GM12878 (cell line): Measurements from ENCODE around the gene CNNM2. TPM values are rescaled to one million over a fixed set of nuclear protein-coding genes. Genes with fewer than 3 reads are reported as not detected.

Experiments used
- ATAC-seq: fragments of 200-7000 bp; cut with Tn5 transposase; 3 replicates; pipeline ENCODE4 v1.9.1; 2020; ENCODE audit warnings: mild to moderate bottlenecking, moderate library complexity
- BruUV-seq: library from RNA; stranded (reverse); fragments of 400-500 nt; replicated peaks from 2 replicates; lab custom pipeline; 2021; lab: Mats Ljungman, UMichigan
- CTCF ChIA-PET: fragments of 300-600 bp; sonication (Branson Sonifier 250); formaldehyde crosslinking; extraction: SDS; loops from one replicate; lab custom pipeline; 2021; ENCODE audit warnings: inconsistent platforms; lab: Yijun Ruan, JAX
- POLR2A ChIA-PET: fragments of 350-600 bp; formaldehyde crosslinking; extraction: SDS; loops from one replicate; lab custom pipeline; 2021; ENCODE audit warnings: inconsistent platforms; lab: Charles Lee
- RAD21 ChIA-PET: fragments of 300-600 bp; sonication (Branson Sonifier 250); formaldehyde crosslinking; loops from one replicate; lab custom pipeline; 2023; ENCODE audit warnings: antibody characterized with exemption; ENCODE audit not compliant: unreplicated experiment; lab: Charles Lee
- SMC1A ChIA-PET: fragments of 300-600 bp; sonication (Branson Sonifier 250); formaldehyde crosslinking; loops from one replicate; lab custom pipeline; 2023; ENCODE audit not compliant: unreplicated experiment, uncharacterized antibody; lab: Charles Lee
- DNase-seq: peaks from one replicate; pipeline ENCODE4 v3.0.0-alpha.2; 2011; ENCODE audit warnings: low read depth, low spot score
- FAIRE-seq: peaks from 3 replicates; lab custom pipeline; 2011; peaks lifted over from hg19 to GRCh38; lab: Jason Lieb, UNC
- H2AFZ ChIP-seq: 2 replicates; pipeline ENCODE4 v1.6.0; 2011; ENCODE audit warnings: low read depth, low read length, control low read depth; ENCODE audit not compliant: control insufficient read depth
- H3K27ac ChIP-seq: 2 replicates; pipeline ENCODE4 v1.5.1; 2011; ENCODE audit warnings: control low read depth; ENCODE audit not compliant: control insufficient read depth, insufficient read depth
- H3K27me3 ChIP-seq, 2 experiments: replicated peaks in 1 of 2; 2 replicates each; pipeline versions ENCODE4 v1.6.0 to v1.6.1; 2011; ENCODE audit warnings: low read length in 1 of 2; ENCODE audit not compliant: control insufficient read depth in 2 of 2, insufficient read depth in 2 of 2
- H3K36me3 ChIP-seq, 2 experiments: 2 replicates each; pipeline ENCODE4 v1.5.1; 2011; ENCODE audit warnings: low read length in 1 of 2; ENCODE audit not compliant: control insufficient read depth in 2 of 2, insufficient read depth in 2 of 2
- H3K4me1 ChIP-seq: 2 replicates; pipeline ENCODE4 v1.6.1; 2011; ENCODE audit warnings: mild to moderate bottlenecking, low read length, moderate library complexity, mixed read lengths; ENCODE audit not compliant: control insufficient read depth, insufficient read depth
- H3K4me2 ChIP-seq: 2 replicates; pipeline ENCODE4 v1.6.0; 2011; ENCODE audit warnings: control low read depth; ENCODE audit not compliant: control insufficient read depth, insufficient read depth
- H3K4me3 ChIP-seq: fragments of 200-600 bp; sonication (generic); 2 replicates; pipeline ENCODE4 v1.5.1; 2016
- H3K79me2 ChIP-seq: 2 replicates; pipeline ENCODE4 v1.6.0; 2011; ENCODE audit warnings: low read length; ENCODE audit not compliant: control insufficient read depth, insufficient read depth
- H3K9ac ChIP-seq: 2 replicates; pipeline ENCODE4 v1.8.0; 2011; ENCODE audit warnings: low read length, control low read depth, mixed read lengths; ENCODE audit not compliant: control insufficient read depth, insufficient read depth
- H3K9me3 ChIP-seq: replicated peaks from 3 replicates; pipeline ENCODE4 v1.5.1; 2011; ENCODE audit warnings: mild to moderate bottlenecking, low read length; ENCODE audit not compliant: control insufficient read depth, insufficient read depth
- H4K20me1 ChIP-seq: 2 replicates; pipeline ENCODE4 v1.6.0; 2011; ENCODE audit not compliant: control insufficient read depth, insufficient read depth
- ASH2L ChIP-seq: fragments of 300-600, 200-600 bp; sonication (generic); IDR thresholded peaks from 2 replicates; pipeline ENCODE4 v1.6.1; 2017; ENCODE audit warnings: low read depth, mild to moderate bottlenecking, borderline replicate concordance
- BCL3 ChIP-seq: IDR thresholded peaks from 2 replicates; pipeline ENCODE4 v1.6.1; 2011; ENCODE audit warnings: borderline replicate concordance, low read depth, mild to moderate bottlenecking, moderate library complexity, low read length; ENCODE audit not compliant: insufficient read depth, poor library complexity, severe bottlenecking
- CEBPB ChIP-seq, 2 experiments: fragments of 150-350 bp in 1 of 2; IDR thresholded peaks; 2 replicates each; pipeline ENCODE4 v1.6.1; 2012 to 2014; ENCODE audit warnings: low read depth in 2 of 2, low read length in 2 of 2, borderline replicate concordance in 1 of 2, inconsistent platforms in 1 of 2
- GABPA ChIP-seq: IDR thresholded peaks from 2 replicates; pipeline ENCODE4 v1.6.1; 2014; ENCODE audit warnings: antibody characterized with exemption, low read depth, mild to moderate bottlenecking, inconsistent platforms
- HDAC2 ChIP-seq: fragments of 200-600 bp; sonication (generic); IDR thresholded peaks from 2 replicates; pipeline ENCODE4 v1.6.1; 2017
- KDM1A ChIP-seq: fragments of 200-600 bp; sonication (generic); IDR thresholded peaks from 2 replicates; pipeline ENCODE4 v1.6.1; 2016; ENCODE audit warnings: borderline replicate concordance
- MYC ChIP-seq: IDR thresholded peaks from 2 replicates; pipeline ENCODE4 v1.6.1; 2011; ENCODE audit warnings: mild to moderate bottlenecking, low read length, moderate library complexity, inconsistent platforms; ENCODE audit not compliant: insufficient read depth, insufficient replicate concordance, insufficient read length, severe bottlenecking
- NFYA ChIP-seq: IDR thresholded peaks from 2 replicates; pipeline ENCODE4 v1.6.1; 2011; ENCODE audit warnings: low read depth, mild to moderate bottlenecking, low read length, improper control_type of control experiment, borderline replicate concordance
- NR2C1 ChIP-seq: fragments of 450-650 bp; IDR thresholded peaks from 2 replicates; pipeline ENCODE4 v1.6.1; 2017; ENCODE audit warnings: antibody characterized with exemption, mild to moderate bottlenecking, moderate library complexity
- POLR2AphosphoS2 ChIP-seq: IDR thresholded peaks from 2 replicates; pipeline ENCODE4 v1.6.1; 2011; ENCODE audit warnings: low read depth, mild to moderate bottlenecking, low read length, improper control_type of control experiment, moderate library complexity
- RELB ChIP-seq: fragments of 450-650 bp; IDR thresholded peaks from 2 replicates; pipeline ENCODE4 v1.6.1; 2017; ENCODE audit warnings: low read depth, mild to moderate bottlenecking, moderate library complexity
- SMARCA5 ChIP-seq: fragments of 450-650 bp; IDR thresholded peaks from 2 replicates; pipeline ENCODE4 v1.6.1; 2017; ENCODE audit warnings: mild to moderate bottlenecking
- SMC3 ChIP-seq: IDR thresholded peaks from 2 replicates; pipeline ENCODE4 v1.6.1; 2011; ENCODE audit warnings: low read length, improper control_type of control experiment, borderline replicate concordance
- STAT1 ChIP-seq: fragments of 450-650 bp; conservative IDR thresholded peaks from 2 replicates; pipeline ENCODE4 v1.6.1; 2014; ENCODE audit warnings: antibody characterized with exemption, mild to moderate bottlenecking
- TARDBP ChIP-seq: IDR thresholded peaks from 2 replicates; pipeline ENCODE4 v1.6.1; 2016; ENCODE audit warnings: borderline replicate concordance
- ZBED1 ChIP-seq: IDR thresholded peaks from 2 replicates; pipeline ENCODE4 v1.6.1; 2016; ENCODE audit warnings: borderline replicate concordance
- ZNF274 ChIP-seq: IDR thresholded peaks from one replicate; pipeline ENCODE4 v1.8.0; 2011; ENCODE audit not compliant: insufficient read length, insufficient read depth
- WGBS: methylation state at CpG from one replicate; pipeline ENCODE4 v1.1.6; 2016; ENCODE audit warnings: low lambda C conversion rate; ENCODE audit not compliant: insufficient replicate concordance, insufficient coverage; ENCODE audit errors: missing lambda C conversion rate; 5-methylcytosine and 5-hydroxymethylcytosine counted together
- in situ Hi-C: fragments of 300-500 bp; cut with MboI; formaldehyde crosslinking; loops from 9 replicates; pipeline ENCODE4 v1.14.3; 2018; ENCODE audit warnings: mixed read lengths
- intact Hi-C: fragments of 100-400 bp; cut with micrococcal nuclease; formaldehyde crosslinking; loops from one replicate; pipeline ENCODE4 v1.14.2; 2022; ENCODE audit not compliant: unreplicated experiment
- polyA plus RNA-seq, 11 experiments: library from polyadenylated mRNA; depleted of rRNA in 4 of 11; unstranded in 6 of 11; stranded (reverse) in 5 of 11; fragments of >200 nt; fragmentation: Nextera tagmentation in 4 of 11; fragmentation: Illumina TruSeq in 1 of 11; extraction: Ambion mirVana in 4 of 11; extraction: Trizol in 1 of 11; gene quantifications; 1 replicate in 1 of 11; 2 replicates in 10 of 11; pipeline versions ENCODE4 v1.2.1 to v1.2.3, GENCODE V29; 2011 to 2016; ENCODE audit warnings: inconsistent platforms in 2 of 11, missing spikeins in 2 of 11, low read depth in 1 of 11
- total RNA-seq, 4 experiments: library from RNA; depleted of rRNA in 3 of 4; stranded (reverse); fragments of >200 nt in 3 of 4; fragmentation: Illumina TruSeq in 1 of 4; extraction: Trizol in 1 of 4; gene quantifications; 2 replicates each; pipeline versions ENCODE4 v1.2.1 to v1.2.3, GENCODE V29; 2013 to 2021
- TF ChIP-seq, protein P1 (sequence below): IDR thresholded peaks from 2 replicates; pipeline ENCODE4 v1.6.1; 2012; ENCODE audit warnings: low read depth, low read length, improper control_type of control experiment

Gene CNNM2
- total and polyA plus RNA-seq, 10 of the 15 experiments (the other 5 are each of a cell fraction or from before 2014, with no cell fraction given), result 0.18 to 7.3 (median 2.5) TPM

DNA sequence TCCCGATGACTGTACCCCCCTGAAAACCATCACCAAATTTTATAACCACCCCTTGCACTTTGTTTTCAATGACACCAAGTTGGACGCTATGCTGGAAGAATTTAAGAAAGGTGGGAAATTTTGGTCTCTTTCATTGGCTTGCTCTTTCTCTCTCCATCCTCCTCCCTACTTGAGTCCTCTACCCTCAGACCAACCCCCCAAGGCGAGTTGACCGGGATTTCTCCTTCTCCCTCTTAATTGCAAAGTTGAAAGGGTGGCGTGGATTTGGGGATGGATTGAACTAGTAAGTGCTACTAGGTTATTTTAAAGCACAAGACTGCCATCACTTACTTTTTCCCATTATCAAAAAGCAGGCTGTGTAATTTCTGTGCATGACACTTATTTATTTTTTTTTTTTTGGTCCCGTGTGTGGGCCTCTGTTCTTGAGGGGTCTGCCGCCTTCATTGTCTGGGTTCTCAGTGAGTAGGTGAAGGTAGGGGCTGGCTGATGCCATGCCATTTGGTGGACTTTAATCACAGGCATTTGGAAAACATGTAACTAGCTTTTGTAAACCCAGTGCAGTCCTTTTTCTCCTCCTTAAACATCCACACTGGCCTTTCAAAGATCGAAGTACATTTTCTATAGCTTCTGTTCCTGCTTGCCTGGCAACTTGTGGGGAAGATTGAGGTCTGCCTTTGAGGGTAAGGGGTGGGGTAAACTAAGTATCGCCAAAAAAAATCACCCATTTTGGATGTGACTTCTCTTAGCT lies 2.1 kb downstream of the CNNM2 start:
- Histone ChIP-seq H2AFZ (no peak overlapping the region), H3K27me3 (no peaks in the 10 kb centered on the region; a peak in 1 of 4 replicates), H3K79me2 (peaks cover 4% of the 10 kb centered on the region), H3K4me3 (peak overlapping the region; percentile 92; the same call in 1 of the 2 replicates), H3K4me2 (peak overlapping the region; percentile 99), H3K4me1 (peaks cover 16% of the 10 kb centered on the region), H4K20me1 (no peaks in the 10 kb centered on the region), H3K9ac (no peak overlapping the region), H3K9me3 (no peaks in the 10 kb centered on the region), H3K27ac (no peak overlapping the region), H3K36me3 (no peaks in the 10 kb centered on the region)
- POLR2A ChIA-PET, result no interaction called here
- RAD21 ChIA-PET, result interaction anchor here (1.1 to 5.4 kb wide), 5 partner anchors 46 to 322 kb away, joined by 3 to 33 read pairs (median 4); partner anchors contain the start of gene NT5C2
- no peak for ATAC-seq
- SMC1A ChIA-PET, result interaction anchor here (0.6 to 15.0 kb wide), 6 partner anchors 134 to 414 kb away, joined by 3 to 164 read pairs (median 6); partner anchors contain the start of gene RPEL1
- TF ChIP-seq NR2C1 (no peak), STAT1 (no peak), HDAC2 (no peak), POLR2AphosphoS2 (no peak), KDM1A (no peak), SMARCA5 (no peak), GABPA (no peak), NFYA (no peak), MYC (no peak), RELB (no peak), ASH2L (no peak), BCL3 (no peak), ZBED1 (no peak), SMC3 (no peak), CEBPB (IDR thresholded peaks at IDR 0.05; ENCODE audit: borderline replicate concordance in 1 of 2, low read depth in 2 of 2, low read length in 2 of 2) (no peak), TARDBP (no peak), ZNF274 (no peak)
- TF ChIP-seq, protein P1, sequence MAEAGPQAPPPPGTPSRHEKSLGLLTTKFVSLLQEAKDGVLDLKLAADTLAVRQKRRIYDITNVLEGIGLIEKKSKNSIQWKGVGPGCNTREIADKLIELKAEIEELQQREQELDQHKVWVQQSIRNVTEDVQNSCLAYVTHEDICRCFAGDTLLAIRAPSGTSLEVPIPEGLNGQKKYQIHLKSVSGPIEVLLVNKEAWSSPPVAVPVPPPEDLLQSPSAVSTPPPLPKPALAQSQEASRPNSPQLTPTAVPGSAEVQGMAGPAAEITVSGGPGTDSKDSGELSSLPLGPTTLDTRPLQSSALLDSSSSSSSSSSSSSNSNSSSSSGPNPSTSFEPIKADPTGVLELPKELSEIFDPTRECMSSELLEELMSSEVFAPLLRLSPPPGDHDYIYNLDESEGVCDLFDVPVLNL, result no peak
- TSS peak; percentile 49 for BruUV-seq
- intact Hi-C loops (loop anchor here (5.0 kb wide), 1 partner anchor 132 kb away; no protein-coding TSS in a partner anchor), in situ Hi-C loops (loop anchor here (5.0 kb wide), 2 partner anchors 147 to 322 kb away; no protein-coding TSS in a partner anchor)
- CTCF ChIA-PET, result interaction anchor here (0.7 to 4.2 kb wide), 6 partner anchors 134 to 565 kb away, joined by 3 to 27 read pairs (median 6); no protein-coding TSS in a partner anchor
- no peak for DNase-seq
- 80% methylated on average over 9 of the region's 9 CpGs for WGBS
- FAIRE-seq, result no peak
